ENCODE results near the gene MPG. TPM values are rescaled to one million over a fixed set of nuclear protein-coding genes. Genes with fewer than 3 reads are reported as not detected.

The MPG gene
- total RNA-seq, 3 donors from 2014 or later (not counting 1 experiment from before 2014, with no cell fraction given) = 29.9 to 34.3 (median 31.5) TPM

DNA sequence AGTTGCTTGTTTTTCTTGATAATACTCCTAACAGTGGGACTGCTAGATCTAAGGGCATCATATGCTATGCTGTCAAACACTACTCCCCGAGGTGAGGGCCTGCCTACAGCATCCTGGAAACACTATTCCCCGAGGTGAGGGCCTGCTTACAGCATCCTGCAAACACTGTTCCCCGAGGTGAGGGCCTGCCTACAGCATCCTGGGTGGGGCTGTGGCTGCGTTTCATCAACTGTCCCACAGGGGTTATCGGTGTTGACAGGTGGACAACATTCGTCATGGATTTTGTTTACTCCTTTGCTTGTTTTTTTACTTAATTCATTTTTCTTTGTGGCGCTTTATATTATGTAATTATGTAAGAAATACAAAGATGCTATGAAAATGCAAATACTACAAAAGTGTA, 38.0 kb downstream of the MPG start:
- Histone ChIP-seq H3K4me3 (ENCODE audit: low read length) (no peak overlapping the region), H3K27ac (ENCODE audit: low read length) (no peak overlapping the region), H3K27me3 (ENCODE audit: control insufficient read depth, insufficient read depth, low read length) (no peaks in the 10 kb centered on the region), H3K36me3 (ENCODE audit: control insufficient read depth, insufficient read depth, low read length) (peaks cover 27% of the 10 kb centered on the region), H3K4me1 (ENCODE audit: control insufficient read depth, insufficient read depth, low read length) (peaks cover 13% of the 10 kb centered on the region), H3K9me3 (ENCODE audit: control insufficient read depth, insufficient read depth, low read length) (no peaks in the 10 kb centered on the region)
- Mint-ChIP-seq H3K9me3 (no peaks in the 10 kb centered on the region), H3K27me3 (ENCODE audit: low read depth in 2 of 2) (no peaks in the 10 kb centered on the region), H3K4me3 (no peak overlapping the region), H3K36me3 (peaks cover 8% of the 10 kb centered on the region), H3K27ac (no peak overlapping the region), H3K4me1 (peaks cover 6 to 9% of the 10 kb centered on the region in 2 donors)
- ATAC-seq (no peak), DNase-seq (no peak)
- 70% methylated on average over 6 of the region's 7 CpGs for WGBS (ENCODE audit: insufficient coverage)
- TF ChIP-seq CTCF (IDR thresholded peaks at IDR 0.05) = no peak
- intact Hi-C loops (cut with micrococcal nuclease) = no loop called here

DNA sequence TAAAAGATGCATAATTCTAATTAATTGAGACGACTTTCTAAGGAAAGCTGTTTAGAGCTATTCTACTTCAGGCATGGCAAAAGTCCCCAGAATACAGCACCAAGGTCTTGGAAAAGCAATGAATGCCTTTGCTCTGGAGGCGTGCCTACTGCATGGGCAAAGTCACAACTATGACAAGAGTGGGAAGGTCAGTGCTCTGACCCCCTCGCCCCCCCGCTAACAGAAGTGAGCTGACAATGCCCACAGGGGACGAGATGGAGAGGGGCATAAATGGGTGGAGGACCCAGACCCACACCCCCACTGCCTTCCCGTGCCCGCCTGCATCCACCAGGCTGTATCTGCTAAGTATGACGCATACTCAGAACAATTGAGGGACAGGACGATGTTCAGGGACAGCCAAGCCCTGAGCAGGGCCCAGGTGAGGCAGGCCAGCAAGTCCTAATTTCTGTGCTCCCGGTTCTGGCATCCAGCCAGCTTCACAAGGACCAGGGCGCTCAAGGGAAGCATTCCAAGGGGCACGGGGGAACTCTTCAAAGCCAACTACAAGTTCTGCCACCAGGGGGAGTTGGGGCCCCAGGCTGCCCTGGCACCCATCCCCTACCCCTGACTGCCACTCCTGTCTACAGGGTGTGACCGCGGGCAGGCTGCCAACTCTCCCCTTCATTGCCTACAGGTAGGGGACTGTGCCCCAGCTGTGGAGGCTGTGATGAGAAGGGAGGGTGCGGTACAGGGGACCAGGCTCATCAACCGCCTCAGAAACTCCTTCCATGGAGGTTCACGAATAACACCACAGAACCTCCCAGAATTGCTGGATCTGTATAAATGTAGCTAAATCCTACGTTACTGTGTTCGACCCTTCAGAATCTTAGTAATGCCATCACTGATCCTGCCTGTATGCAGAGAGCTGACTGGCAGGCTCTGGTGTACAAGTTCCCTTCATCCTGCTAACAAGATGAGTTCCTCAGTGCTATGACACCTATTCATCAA, 39.6 kb downstream of the MPG start:
- ATAC-seq (peak; percentile 64 to 95 (median 86)), DNase-seq (peak; percentile 56 to 83)
- Histone ChIP-seq H3K27me3 (ENCODE audit: control insufficient read depth, insufficient read depth, low read length) (no peaks in the 10 kb centered on the region), H3K4me1 (ENCODE audit: control insufficient read depth, insufficient read depth, low read length) (peaks cover 18% of the 10 kb centered on the region), H3K9me3 (ENCODE audit: control insufficient read depth, insufficient read depth, low read length) (no peaks in the 10 kb centered on the region), H3K27ac (ENCODE audit: low read length) (no peak overlapping the region), H3K36me3 (ENCODE audit: control insufficient read depth, insufficient read depth, low read length) (peaks cover 20% of the 10 kb centered on the region), H3K4me3 (ENCODE audit: low read length) (no peak overlapping the region)
- H3K36me3 Mint-ChIP-seq = peaks cover 8% of the 10 kb centered on the region
- H3K9me3 Mint-ChIP-seq = no peaks in the 10 kb centered on the region
- peak; percentile 91 for TF ChIP-seq CTCF (IDR thresholded peaks at IDR 0.05)
- no peak overlapping the region for H3K27ac Mint-ChIP-seq
- no peaks in the 10 kb centered on the region for H3K27me3 Mint-ChIP-seq (ENCODE audit: low read depth in 2 of 2)
- no peak overlapping the region for H3K4me3 Mint-ChIP-seq
- WGBS (ENCODE audit: insufficient coverage) = 75% methylated on average over 15 of the region's 19 CpGs
- intact Hi-C loops (cut with micrococcal nuclease) = loop anchor here (1.0 kb wide), 1 partner anchor 64 kb away; no protein-coding TSS in a partner anchor
- peaks cover 11% of the 10 kb centered on the region in 2 donors for H3K4me1 Mint-ChIP-seq

GRCh38 chr16:118857-119256, 40.8 kb downstream of the MPG start:
- intact Hi-C loops (cut with micrococcal nuclease) = no loop called here
- Histone ChIP-seq H3K9me3 (ENCODE audit: control insufficient read depth, insufficient read depth, low read length) (no peaks in the 10 kb centered on the region), H3K36me3 (ENCODE audit: control insufficient read depth, insufficient read depth, low read length) (peaks cover 10% of the 10 kb centered on the region), H3K4me3 (ENCODE audit: low read length) (no peak overlapping the region), H3K4me1 (ENCODE audit: control insufficient read depth, insufficient read depth, low read length) (peaks cover 29% of the 10 kb centered on the region), H3K27me3 (ENCODE audit: control insufficient read depth, insufficient read depth, low read length) (no peaks in the 10 kb centered on the region), H3K27ac (ENCODE audit: low read length) (no peak overlapping the region)
- H3K27me3 Mint-ChIP-seq (ENCODE audit: low read depth in 2 of 2) = no peaks in the 10 kb centered on the region
- DNase-seq = no peak
- no peak for ATAC-seq
- peaks cover 21 to 23% of the 10 kb centered on the region in 2 donors for H3K4me1 Mint-ChIP-seq
- no peaks in the 10 kb centered on the region for H3K9me3 Mint-ChIP-seq
- peaks cover 8% of the 10 kb centered on the region for H3K36me3 Mint-ChIP-seq
- H3K27ac Mint-ChIP-seq = no peak overlapping the region
- H3K4me3 Mint-ChIP-seq = no peak overlapping the region
- WGBS (ENCODE audit: insufficient coverage) = 92% methylated on average over 2 of the region's 2 CpGs
- TF ChIP-seq CTCF (IDR thresholded peaks at IDR 0.05) = no peak
